HepG2 (cell line): ENCODE data around the gene FCER1G. TPM values are rescaled to one million over a fixed set of nuclear protein-coding genes. Genes with fewer than 3 reads are reported as not detected.

Experiments used
- ATF4 ChIP-seq, 2 experiments: fragments of 450-650 bp in 1 of 2; sonication (generic) in 1 of 2; formaldehyde crosslinking; IDR thresholded peaks; 2 replicates each; pipeline versions ENCODE4 v1.5.0 to v1.8.0; 2020 to 2022; ENCODE audit warnings: mild to moderate bottlenecking in 1 of 2, missing genetic modification reagents in 1 of 2
- CEBPB ChIP-seq: IDR thresholded peaks from 2 replicates; pipeline ENCODE4 v1.6.1; 2011; ENCODE audit warnings: low read depth, low read length, improper control_type of control experiment, borderline replicate concordance
- ELF1 ChIP-seq: sonication (generic); formaldehyde crosslinking; IDR thresholded peaks from 2 replicates; pipeline ENCODE4 v1.4.0; 2020; ENCODE audit warnings: missing genetic modification reagents
- GABPA ChIP-seq, 2 experiments: IDR thresholded peaks; 2 replicates each; pipeline ENCODE4 v1.6.1; 2011 to 2016; ENCODE audit warnings: low read depth in 2 of 2, low read length in 1 of 2, missing biosample characterization in 1 of 2, missing genetic modification characterization in 1 of 2
- JDP2 ChIP-seq: sonication (generic); formaldehyde crosslinking; IDR thresholded peaks from 2 replicates; pipeline ENCODE4 v1.8.1; 2022; ENCODE audit warnings: missing genetic modification reagents, borderline replicate concordance
- NFATC3 ChIP-seq: sonication (generic); formaldehyde crosslinking; IDR thresholded peaks from 2 replicates; pipeline ENCODE4 v1.5.1; 2020; ENCODE audit warnings: mild to moderate bottlenecking, missing genetic modification reagents
- NR2F2 ChIP-seq: IDR thresholded peaks from 2 replicates; pipeline ENCODE4 v1.6.1; 2012; ENCODE audit warnings: low read depth, inconsistent platforms, borderline replicate concordance
- TBP ChIP-seq: sonication (generic); formaldehyde crosslinking; IDR thresholded peaks from 2 replicates; pipeline ENCODE4 v1.5.0; 2020; ENCODE audit warnings: missing genetic modification reagents
- TP53 ChIP-seq: sonication (generic); formaldehyde crosslinking; conservative IDR thresholded peaks from 2 replicates; pipeline ENCODE4 v1.4.0; 2020; ENCODE audit warnings: missing genetic modification reagents
- XRCC5 ChIP-seq: fragments of 200-400 bp; formaldehyde crosslinking; optimal IDR thresholded peaks from 2 replicates; pipeline ENCODE3; 2017; ENCODE audit warnings: mild to moderate bottlenecking, low read length
- ZBTB7A ChIP-seq: sonication (generic); formaldehyde crosslinking; IDR thresholded peaks from 2 replicates; pipeline ENCODE4 v1.8.0; 2022; ENCODE audit warnings: mild to moderate bottlenecking, missing genetic modification reagents
- polyA plus RNA-seq, 8 experiments: library from polyadenylated mRNA; depleted of rRNA in 3 of 8; stranded (reverse) in 7 of 8; unstranded in 1 of 8; fragments of >200 nt; fragmentation: Illumina TruSeq in 4 of 8; extraction: Trizol in 4 of 8; gene quantifications; 2 replicates each; pipeline versions ENCODE4 v1.2.1 to v1.2.3, GENCODE V29; 2011 to 2016; ENCODE audit warnings: low read depth in 4 of 8, missing spikeins in 1 of 8, mixed read lengths in 1 of 8; ENCODE audit not compliant: insufficient read depth in 1 of 8
- total RNA-seq, 5 experiments: library from RNA; depleted of rRNA; stranded (reverse); fragments of >200 nt; fragmentation: Illumina TruSeq; extraction: Trizol; gene quantifications; 2 replicates each; pipeline ENCODE4 v1.2.3, GENCODE V29; 2016; ENCODE audit warnings: low read depth in 1 of 5
- TF ChIP-seq, protein P1 (sequence below): fragments of 450-650 bp; IDR thresholded peaks from 2 replicates; pipeline ENCODE4 v1.6.1; 2017; ENCODE audit warnings: mild to moderate bottlenecking
- TF ChIP-seq, protein P2 (sequence below): sonication (generic); formaldehyde crosslinking; IDR thresholded peaks from 2 replicates; pipeline ENCODE4 v1.5.1; 2020; ENCODE audit warnings: mild to moderate bottlenecking, missing genetic modification reagents, borderline replicate concordance
- TF ChIP-seq, protein P3 (sequence below): sonication (generic); formaldehyde crosslinking; IDR thresholded peaks from 2 replicates; pipeline ENCODE4 v1.4.0; 2020; ENCODE audit warnings: low read depth, missing genetic modification reagents
- TF ChIP-seq, protein P4 (sequence below): sonication (generic); formaldehyde crosslinking; conservative IDR thresholded peaks from 2 replicates; pipeline ENCODE4 v1.4.0; 2020; ENCODE audit warnings: missing genetic modification reagents

The FCER1G gene
- total and polyA plus RNA-seq, 2 of the 13 experiments (the other 11 are each of a cell fraction or from before 2014, with no cell fraction given) = 1.3 to 6.4 TPM

GRCh38 chr1:161250829-161251228 is 35.7 kb downstream of the FCER1G start (continued):
- TF ChIP-seq ATF4 (CRISPR knock-in tag; IDR thresholded peaks at IDR 0.05) (no peak), TP53 (CRISPR knock-in tag) (no peak), ELF1 (no peak), CEBPB (no peak), GABPA (IDR thresholded peaks at IDR 0.05; ENCODE audit: low read depth, low read length) (0 out of 2 replicates have a peak, but pooled peaks have one; percentile 11), GABPA (CRISPR knock-in tag; IDR thresholded peaks at IDR 0.05; ENCODE audit: low read depth) (peak; percentile 59), ZBTB7A (CRISPR knock-in tag) (no peak), XRCC5 (no peak), JDP2 (CRISPR knock-in tag) (no peak), NR2F2 (no peak), TBP (no peak), NFATC3 (no peak)
- TF ChIP-seq, protein P1, sequence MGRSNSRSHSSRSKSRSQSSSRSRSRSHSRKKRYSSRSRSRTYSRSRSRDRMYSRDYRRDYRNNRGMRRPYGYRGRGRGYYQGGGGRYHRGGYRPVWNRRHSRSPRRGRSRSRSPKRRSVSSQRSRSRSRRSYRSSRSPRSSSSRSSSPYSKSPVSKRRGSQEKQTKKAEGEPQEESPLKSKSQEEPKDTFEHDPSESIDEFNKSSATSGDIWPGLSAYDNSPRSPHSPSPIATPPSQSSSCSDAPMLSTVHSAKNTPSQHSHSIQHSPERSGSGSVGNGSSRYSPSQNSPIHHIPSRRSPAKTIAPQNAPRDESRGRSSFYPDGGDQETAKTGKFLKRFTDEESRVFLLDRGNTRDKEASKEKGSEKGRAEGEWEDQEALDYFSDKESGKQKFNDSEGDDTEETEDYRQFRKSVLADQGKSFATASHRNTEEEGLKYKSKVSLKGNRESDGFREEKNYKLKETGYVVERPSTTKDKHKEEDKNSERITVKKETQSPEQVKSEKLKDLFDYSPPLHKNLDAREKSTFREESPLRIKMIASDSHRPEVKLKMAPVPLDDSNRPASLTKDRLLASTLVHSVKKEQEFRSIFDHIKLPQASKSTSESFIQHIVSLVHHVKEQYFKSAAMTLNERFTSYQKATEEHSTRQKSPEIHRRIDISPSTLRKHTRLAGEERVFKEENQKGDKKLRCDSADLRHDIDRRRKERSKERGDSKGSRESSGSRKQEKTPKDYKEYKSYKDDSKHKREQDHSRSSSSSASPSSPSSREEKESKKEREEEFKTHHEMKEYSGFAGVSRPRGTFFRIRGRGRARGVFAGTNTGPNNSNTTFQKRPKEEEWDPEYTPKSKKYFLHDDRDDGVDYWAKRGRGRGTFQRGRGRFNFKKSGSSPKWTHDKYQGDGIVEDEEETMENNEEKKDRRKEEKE = no peak
- TF ChIP-seq, protein P2, sequence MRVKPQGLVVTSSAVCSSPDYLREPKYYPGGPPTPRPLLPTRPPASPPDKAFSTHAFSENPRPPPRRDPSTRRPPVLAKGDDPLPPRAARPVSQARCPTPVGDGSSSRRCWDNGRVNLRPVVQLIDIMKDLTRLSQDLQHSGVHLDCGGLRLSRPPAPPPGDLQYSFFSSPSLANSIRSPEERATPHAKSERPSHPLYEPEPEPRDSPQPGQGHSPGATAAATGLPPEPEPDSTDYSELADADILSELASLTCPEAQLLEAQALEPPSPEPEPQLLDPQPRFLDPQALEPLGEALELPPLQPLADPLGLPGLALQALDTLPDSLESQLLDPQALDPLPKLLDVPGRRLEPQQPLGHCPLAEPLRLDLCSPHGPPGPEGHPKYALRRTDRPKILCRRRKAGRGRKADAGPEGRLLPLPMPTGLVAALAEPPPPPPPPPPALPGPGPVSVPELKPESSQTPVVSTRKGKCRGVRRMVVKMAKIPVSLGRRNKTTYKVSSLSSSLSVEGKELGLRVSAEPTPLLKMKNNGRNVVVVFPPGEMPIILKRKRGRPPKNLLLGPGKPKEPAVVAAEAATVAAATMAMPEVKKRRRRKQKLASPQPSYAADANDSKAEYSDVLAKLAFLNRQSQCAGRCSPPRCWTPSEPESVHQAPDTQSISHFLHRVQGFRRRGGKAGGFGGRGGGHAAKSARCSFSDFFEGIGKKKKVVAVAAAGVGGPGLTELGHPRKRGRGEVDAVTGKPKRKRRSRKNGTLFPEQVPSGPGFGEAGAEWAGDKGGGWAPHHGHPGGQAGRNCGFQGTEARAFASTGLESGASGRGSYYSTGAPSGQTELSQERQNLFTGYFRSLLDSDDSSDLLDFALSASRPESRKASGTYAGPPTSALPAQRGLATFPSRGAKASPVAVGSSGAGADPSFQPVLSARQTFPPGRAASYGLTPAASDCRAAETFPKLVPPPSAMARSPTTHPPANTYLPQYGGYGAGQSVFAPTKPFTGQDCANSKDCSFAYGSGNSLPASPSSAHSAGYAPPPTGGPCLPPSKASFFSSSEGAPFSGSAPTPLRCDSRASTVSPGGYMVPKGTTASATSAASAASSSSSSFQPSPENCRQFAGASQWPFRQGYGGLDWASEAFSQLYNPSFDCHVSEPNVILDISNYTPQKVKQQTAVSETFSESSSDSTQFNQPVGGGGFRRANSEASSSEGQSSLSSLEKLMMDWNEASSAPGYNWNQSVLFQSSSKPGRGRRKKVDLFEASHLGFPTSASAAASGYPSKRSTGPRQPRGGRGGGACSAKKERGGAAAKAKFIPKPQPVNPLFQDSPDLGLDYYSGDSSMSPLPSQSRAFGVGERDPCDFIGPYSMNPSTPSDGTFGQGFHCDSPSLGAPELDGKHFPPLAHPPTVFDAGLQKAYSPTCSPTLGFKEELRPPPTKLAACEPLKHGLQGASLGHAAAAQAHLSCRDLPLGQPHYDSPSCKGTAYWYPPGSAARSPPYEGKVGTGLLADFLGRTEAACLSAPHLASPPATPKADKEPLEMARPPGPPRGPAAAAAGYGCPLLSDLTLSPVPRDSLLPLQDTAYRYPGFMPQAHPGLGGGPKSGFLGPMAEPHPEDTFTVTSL = no peak
- TF ChIP-seq, protein P3, sequence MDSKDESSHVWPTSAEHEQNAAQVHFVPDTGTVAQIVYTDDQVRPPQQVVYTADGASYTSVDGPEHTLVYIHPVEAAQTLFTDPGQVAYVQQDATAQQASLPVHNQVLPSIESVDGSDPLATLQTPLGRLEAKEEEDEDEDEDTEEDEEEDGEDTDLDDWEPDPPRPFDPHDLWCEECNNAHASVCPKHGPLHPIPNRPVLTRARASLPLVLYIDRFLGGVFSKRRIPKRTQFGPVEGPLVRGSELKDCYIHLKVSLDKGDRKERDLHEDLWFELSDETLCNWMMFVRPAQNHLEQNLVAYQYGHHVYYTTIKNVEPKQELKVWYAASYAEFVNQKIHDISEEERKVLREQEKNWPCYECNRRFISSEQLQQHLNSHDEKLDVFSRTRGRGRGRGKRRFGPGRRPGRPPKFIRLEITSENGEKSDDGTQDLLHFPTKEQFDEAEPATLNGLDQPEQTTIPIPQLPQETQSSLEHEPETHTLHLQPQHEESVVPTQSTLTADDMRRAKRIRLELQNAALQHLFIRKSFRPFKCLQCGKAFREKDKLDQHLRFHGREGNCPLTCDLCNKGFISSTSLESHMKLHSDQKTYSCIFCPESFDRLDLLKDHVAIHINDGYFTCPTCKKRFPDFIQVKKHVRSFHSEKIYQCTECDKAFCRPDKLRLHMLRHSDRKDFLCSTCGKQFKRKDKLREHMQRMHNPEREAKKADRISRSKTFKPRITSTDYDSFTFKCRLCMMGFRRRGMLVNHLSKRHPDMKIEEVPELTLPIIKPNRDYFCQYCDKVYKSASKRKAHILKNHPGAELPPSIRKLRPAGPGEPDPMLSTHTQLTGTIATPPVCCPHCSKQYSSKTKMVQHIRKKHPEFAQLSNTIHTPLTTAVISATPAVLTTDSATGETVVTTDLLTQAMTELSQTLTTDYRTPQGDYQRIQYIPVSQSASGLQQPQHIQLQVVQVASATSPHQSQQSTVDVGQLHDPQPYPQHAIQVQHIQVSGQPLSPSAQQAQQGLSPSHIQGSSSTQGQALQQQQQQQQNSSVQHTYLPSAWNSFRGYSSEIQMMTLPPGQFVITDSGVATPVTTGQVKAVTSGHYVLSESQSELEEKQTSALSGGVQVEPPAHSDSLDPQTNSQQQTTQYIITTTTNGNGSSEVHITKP (CRISPR knock-in tag) = no peak
- TF ChIP-seq, protein P4, sequence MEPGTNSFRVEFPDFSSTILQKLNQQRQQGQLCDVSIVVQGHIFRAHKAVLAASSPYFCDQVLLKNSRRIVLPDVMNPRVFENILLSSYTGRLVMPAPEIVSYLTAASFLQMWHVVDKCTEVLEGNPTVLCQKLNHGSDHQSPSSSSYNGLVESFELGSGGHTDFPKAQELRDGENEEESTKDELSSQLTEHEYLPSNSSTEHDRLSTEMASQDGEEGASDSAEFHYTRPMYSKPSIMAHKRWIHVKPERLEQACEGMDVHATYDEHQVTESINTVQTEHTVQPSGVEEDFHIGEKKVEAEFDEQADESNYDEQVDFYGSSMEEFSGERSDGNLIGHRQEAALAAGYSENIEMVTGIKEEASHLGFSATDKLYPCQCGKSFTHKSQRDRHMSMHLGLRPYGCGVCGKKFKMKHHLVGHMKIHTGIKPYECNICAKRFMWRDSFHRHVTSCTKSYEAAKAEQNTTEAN (CRISPR knock-in tag) = no peak
